Loucy (cell line): ENCODE data around the gene LRR1.

Source experiments
- CTCF ChIP-seq: fragments of 200-600 bp; sonication (generic); conservative IDR thresholded peaks from 2 replicates; pipeline ENCODE4 v1.5.1; 2014; ENCODE audit warnings: mild to moderate bottlenecking, antibody characterized with exemption, low read length
- EZH2phosphoT487 ChIP-seq: fragments of 200-600 bp; IDR thresholded peaks from 2 replicates; pipeline ENCODE4 v1.6.1; 2018; ENCODE audit warnings: antibody characterized with exemption, mild to moderate bottlenecking, moderate library complexity, borderline replicate concordance

DNA sequence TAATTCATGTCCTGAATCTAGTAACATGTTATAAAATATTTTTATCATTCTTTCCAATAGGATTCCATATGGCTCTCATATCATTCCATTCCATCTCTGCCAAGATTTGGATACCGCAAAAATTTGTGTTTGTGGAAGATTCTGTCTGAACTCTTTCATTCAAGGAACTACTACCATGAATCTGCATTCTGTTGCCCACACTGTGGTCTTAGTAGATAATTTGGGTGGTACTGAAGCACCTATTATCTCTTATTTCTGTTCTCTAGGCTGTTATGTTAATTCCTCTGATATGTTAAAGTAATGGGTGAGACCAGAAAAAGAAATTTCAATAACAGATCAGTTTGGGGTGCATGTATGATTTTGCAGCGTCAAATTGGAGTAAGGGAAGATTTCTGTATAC is 15.5 kb downstream of the LRR1 start:
- TF ChIP-seq CTCF, result no peak
- no peak for TF ChIP-seq EZH2phosphoT487
